Measurements from ENCODE around the gene NEU4. TPM values are rescaled to one million over a fixed set of nuclear protein-coding genes. Genes with fewer than 3 reads are reported as not detected.

NEU4 gene
- total RNA-seq, 1 experiment from 2014 or later, result 2.2 TPM

- Mint-ChIP-seq H3K4me3 (no peak overlapping the region), H3K9me3 (peaks cover 10% of the 10 kb centered on the region), H3K4me1 (peaks cover 17% of the 10 kb centered on the region), H3K27me3 (ENCODE audit: low read depth) (peaks cover 5% of the 10 kb centered on the region), H3K36me3 (no peaks in the 10 kb centered on the region), H3K27ac (no peak overlapping the region)
- ATAC-seq (no peak), DNase-seq (ENCODE audit: low spot score) (no peak)
- ChIA-PET POLR2A (no interaction called here), CTCF (no interaction called here)
- TF ChIP-seq E2F1 (CRISPR knock-in tag; IDR thresholded peaks at IDR 0.05) (no peak), ZNF232 (CRISPR knock-in tag; IDR thresholded peaks at IDR 0.05) (no peak), PRDM15 (CRISPR knock-in tag; IDR thresholded peaks at IDR 0.05) (no peak), ZNF416 (CRISPR knock-in tag; IDR thresholded peaks at IDR 0.05) (no peak)
These were observed 28.4 kb downstream of the NEU4 start for GRCh38 chr2:241837197-241837965.

GRCh38 chr2:241841181-241842066 lies 32.4 kb downstream of the NEU4 start:
- no peak for ATAC-seq
- POLR2A ChIA-PET, result no interaction called here
- no peak overlapping the region for H3K27ac Mint-ChIP-seq
- H3K36me3 Mint-ChIP-seq, result no peaks in the 10 kb centered on the region
- DNase-seq (ENCODE audit: low spot score), result no peak
- H3K4me1 Mint-ChIP-seq, result peaks cover 19% of the 10 kb centered on the region
- TF ChIP-seq ZNF232 (CRISPR knock-in tag; IDR thresholded peaks at IDR 0.05) (no peak), FOXP4 (CRISPR knock-in tag; IDR thresholded peaks at IDR 0.05) (no peak)
- CTCF ChIA-PET, result interaction anchor here (1.6 kb wide), 1 partner anchor 107 kb away, joined by 6 read pairs; the partner anchor contains the start of gene D2HGDH
- H3K9me3 Mint-ChIP-seq, result no peaks in the 10 kb centered on the region
- H3K4me3 Mint-ChIP-seq, result no peak overlapping the region
- H3K27me3 Mint-ChIP-seq (ENCODE audit: low read depth), result peaks cover 39% of the 10 kb centered on the region

GRCh38 chr2:241842067-241842415 lies 33.0 kb downstream of the NEU4 start:
- ChIA-PET CTCF (interaction anchor here (1.6 kb wide), 1 partner anchor 108 kb away, joined by 6 read pairs; the partner anchor contains the start of gene D2HGDH), POLR2A (no interaction called here)
- Mint-ChIP-seq H3K36me3 (no peaks in the 10 kb centered on the region), H3K27ac (no peak overlapping the region), H3K4me3 (no peak overlapping the region), H3K27me3 (ENCODE audit: low read depth) (peaks cover 41% of the 10 kb centered on the region), H3K9me3 (no peaks in the 10 kb centered on the region), H3K4me1 (peaks cover 19% of the 10 kb centered on the region)
- no peak for DNase-seq (ENCODE audit: low spot score)
- no peak for ATAC-seq
- TF ChIP-seq ERG (CRISPR knock-in tag; IDR thresholded peaks at IDR 0.05) (no peak), E2F4 (CRISPR knock-in tag; IDR thresholded peaks at IDR 0.05; ENCODE audit: borderline replicate concordance, low read depth) (no peak), AR (CRISPR knock-in tag; IDR thresholded peaks at IDR 0.05) (no peak), KAT7 (CRISPR knock-in tag; IDR thresholded peaks at IDR 0.05; ENCODE audit: borderline replicate concordance) (no peak), CDX4 (CRISPR knock-in tag; IDR thresholded peaks at IDR 0.05; ENCODE audit: borderline replicate concordance) (no peak), NR3C1 (CRISPR knock-in tag; conservative IDR thresholded peaks at IDR 0.05; ENCODE audit: low read depth) (no peak), FOXJ3 (CRISPR knock-in tag; IDR thresholded peaks at IDR 0.05; ENCODE audit: borderline replicate concordance) (no peak), IRF1 (CRISPR knock-in tag; IDR thresholded peaks at IDR 0.05) (no peak), OVOL2 (CRISPR knock-in tag; IDR thresholded peaks at IDR 0.05; ENCODE audit: borderline replicate concordance) (no peak)
